ENCODE results near the gene SAT1.

The SAT1 gene

DNA sequence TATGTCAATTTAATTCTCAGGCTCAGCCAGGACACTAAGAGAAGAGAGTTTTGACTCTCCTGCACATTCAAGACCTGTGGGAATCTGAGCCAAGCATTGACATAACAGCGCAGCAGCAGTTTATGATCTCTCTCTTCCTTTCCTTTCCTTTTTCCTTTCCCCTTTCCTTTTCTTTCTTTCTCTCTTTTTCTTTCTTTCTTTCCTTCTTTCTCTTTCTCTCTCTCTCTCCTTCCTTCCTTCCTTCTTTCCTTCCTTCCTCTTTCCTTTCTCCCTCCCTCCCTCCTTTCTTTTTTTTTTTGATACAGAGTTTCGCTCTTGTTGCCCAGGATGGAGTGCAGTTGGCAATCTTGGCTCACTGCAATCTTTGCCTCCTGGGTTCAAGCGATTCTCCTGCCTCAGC lies 21.6 kb downstream of the SAT1 start:
- FAIRE-seq = no peak
- DNase-seq (ENCODE audit: low spot score) = no peak

DNA sequence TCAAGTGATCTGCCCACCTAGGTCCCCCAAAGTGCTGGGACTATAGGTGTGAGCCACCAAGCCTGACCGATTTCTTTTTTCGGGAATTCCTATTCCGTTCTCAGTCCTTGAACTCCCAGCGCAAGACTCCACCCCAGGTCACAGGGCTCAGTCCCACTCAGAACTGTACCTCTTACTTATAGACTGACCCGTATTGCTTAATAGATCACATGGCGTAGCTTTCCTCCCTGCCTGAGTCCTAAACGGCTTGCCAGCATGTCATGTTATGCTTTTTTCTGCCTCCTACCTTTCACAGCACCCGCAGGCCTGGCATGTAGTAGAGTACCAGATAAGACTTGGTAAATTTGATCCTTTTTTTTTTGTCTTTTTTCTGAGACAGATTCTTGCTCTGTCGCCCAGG lies 22.4 kb downstream of the SAT1 start:
- DNase-seq (ENCODE audit: low spot score) (no peak), FAIRE-seq (no peak)

- no peak for FAIRE-seq
Observed at GRCh38 chrX:23810279-23810678, 27.3 kb downstream of the SAT1 start.

DNA sequence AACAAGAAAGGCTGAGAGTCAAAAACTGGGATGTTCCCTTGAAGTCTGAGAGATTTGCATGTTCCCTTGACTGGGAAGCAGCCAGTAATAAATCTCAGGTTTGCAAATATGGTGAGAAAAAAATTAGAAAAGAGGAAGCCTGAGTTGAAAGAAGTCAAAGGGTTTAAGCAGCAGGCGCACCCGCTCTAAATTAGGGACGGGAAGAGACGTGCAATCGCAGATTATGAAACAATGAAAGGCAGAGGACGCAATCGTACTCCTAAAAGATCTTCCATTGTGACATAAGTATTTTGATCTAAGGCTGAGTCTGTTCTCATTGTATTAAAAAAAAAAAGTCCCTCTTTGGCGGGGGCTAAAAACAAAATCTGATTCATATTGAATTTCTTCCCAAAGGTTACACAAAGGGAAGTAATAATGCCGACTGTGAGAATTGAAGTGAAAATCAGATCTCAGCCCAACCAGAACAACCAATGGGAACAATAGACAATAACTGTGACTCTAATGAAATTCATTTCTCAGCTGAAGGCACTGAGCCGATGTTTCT lies 28.2 kb downstream of the SAT1 start:
- DNase-seq (ENCODE audit: low spot score) (no peak), FAIRE-seq (no peak)

More at GRCh38 chrX:23810279-23810678, 27.3 kb downstream of the SAT1 start:
- no peak for DNase-seq (ENCODE audit: low spot score)

GRCh38 chrX:23811656-23812055 lies 28.7 kb downstream of the SAT1 start:
- FAIRE-seq (no peak), DNase-seq (ENCODE audit: low spot score) (no peak)

DNA sequence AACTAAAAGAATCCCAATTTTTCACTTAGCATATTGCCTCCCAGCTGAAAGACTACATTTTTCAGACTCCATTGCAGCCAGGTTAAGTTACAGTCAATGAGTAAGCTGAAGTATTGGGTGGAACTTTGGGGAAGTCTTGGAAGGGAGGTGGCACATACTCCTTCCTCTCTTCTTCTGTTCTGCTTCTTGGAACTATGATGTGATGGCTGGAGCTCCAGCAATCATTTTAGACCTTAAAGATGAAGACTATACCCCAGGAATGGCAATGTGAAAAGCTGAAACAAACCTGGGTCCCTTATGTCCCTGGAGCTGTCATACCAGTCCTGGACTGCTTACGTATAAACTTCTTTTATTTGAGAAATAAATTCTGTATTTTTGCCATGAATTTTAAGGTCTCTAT lies 30.8 kb downstream of the SAT1 start:
- DNase-seq (ENCODE audit: low spot score) = no peak
- FAIRE-seq = no peak

DNA sequence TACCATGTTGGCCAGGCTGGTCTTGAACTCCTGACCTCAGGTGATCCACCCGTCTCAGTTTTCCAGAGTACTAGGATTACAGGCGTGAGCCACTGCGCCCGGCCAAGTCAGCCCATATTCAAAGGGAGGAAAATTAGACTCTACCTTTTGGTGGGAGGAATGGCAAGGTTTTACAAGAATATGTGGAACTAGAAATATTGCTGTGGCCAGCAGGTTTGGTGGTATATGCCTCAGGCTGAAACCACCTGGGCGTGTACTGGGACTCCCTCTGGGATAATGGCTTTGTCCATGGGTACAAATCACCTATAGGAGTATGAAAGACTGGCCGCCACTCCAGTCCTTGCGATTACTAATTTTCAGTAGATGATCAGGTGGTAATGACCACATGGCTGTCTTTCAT lies 32.4 kb downstream of the SAT1 start:
- no peak for FAIRE-seq
- DNase-seq (ENCODE audit: low spot score) = no peak

GRCh38 chrX:23816179-23816578 lies 33.2 kb downstream of the SAT1 start:
- FAIRE-seq = no peak
- DNase-seq (ENCODE audit: low spot score) = no peak

GRCh38 chrX:23817979-23818336 lies 35.0 kb downstream of the SAT1 start:
- no peak for DNase-seq (ENCODE audit: low spot score)
- FAIRE-seq = no peak

DNA sequence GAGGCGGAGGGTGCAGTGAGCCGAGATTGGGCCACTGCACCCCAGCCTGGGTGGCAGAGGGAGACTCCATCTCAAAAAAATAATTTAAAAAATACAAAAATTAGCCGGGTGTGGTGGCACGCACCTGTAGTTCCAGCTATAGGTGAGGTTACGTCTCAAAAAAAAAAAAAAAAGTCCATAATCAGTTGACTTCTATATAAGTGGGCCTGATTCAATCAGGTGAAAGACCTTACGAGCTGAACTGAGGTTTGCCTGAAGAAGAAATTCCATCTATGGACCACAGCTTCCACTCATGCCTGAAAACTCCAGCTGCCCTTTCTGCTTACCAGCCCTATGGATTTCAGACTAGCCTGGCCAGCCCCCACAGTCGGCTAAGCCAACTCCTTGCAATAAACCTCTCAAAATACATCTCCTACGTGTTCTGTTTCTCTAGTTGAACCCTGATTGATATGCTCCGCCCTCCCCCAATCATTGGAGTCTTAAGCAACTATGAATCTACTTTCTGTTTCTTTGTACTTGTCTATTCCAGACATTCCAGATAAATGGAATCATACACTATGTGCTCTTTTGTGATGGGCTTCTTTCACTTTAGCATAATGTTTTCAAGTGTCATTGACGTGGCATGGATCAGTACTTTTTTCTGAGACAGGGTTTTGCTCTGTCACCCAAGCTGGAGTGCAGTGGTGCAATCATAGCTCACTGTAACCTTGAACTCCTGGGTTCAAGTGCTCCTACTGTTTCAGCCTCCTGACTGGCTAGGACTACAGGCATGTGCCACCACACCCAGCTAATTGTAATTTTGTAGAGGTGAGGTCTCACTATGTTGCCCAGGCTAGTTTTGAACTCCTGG lies 36.6 kb downstream of the SAT1 start:
- DNase-seq (ENCODE audit: low spot score) = no peak
- FAIRE-seq = no peak

- no peak for FAIRE-seq
Observed at GRCh38 chrX:23820235-23820782, 37.3 kb downstream of the SAT1 start.

GRCh38 chrX:23821847-23822246 lies 38.9 kb downstream of the SAT1 start:
- DNase-seq (ENCODE audit: low spot score) = no peak
- FAIRE-seq = no peak

More at GRCh38 chrX:23820235-23820782, 37.3 kb downstream of the SAT1 start:
- DNase-seq (ENCODE audit: low spot score) = peak; percentile 3

GRCh38 chrX:23822397-23822796 lies 39.4 kb downstream of the SAT1 start:
- no peak for FAIRE-seq
- peak; percentile 2 for DNase-seq (ENCODE audit: low spot score)

- FAIRE-seq (no peak), DNase-seq (ENCODE audit: low spot score) (no peak)
Observed at GRCh38 chrX:23822841-23823240, 39.9 kb downstream of the SAT1 start.

DNA sequence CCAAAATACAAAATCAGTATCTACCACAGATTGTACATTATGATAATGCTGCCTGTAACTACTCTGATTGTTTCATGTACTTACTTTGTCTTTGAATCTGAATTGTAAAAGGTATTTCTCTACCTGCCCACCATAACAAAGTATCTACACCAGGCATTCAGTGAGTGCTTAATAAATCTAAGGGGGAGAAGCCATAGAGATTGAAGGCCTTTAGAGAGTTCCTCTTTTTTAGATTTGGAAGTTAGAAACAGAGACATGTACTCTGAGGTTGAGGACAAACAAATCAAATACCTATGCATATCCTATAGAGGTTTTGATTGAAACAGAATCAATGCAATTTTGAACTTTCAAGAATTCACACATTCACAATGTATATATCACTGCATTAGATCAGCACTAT lies 42.7 kb downstream of the SAT1 start:
- FAIRE-seq (no peak), DNase-seq (ENCODE audit: low spot score) (no peak)

GRCh38 chrX:23826216-23826615 lies 43.2 kb downstream of the SAT1 start:
- DNase-seq (ENCODE audit: low spot score) (no peak), FAIRE-seq (no peak)

DNA sequence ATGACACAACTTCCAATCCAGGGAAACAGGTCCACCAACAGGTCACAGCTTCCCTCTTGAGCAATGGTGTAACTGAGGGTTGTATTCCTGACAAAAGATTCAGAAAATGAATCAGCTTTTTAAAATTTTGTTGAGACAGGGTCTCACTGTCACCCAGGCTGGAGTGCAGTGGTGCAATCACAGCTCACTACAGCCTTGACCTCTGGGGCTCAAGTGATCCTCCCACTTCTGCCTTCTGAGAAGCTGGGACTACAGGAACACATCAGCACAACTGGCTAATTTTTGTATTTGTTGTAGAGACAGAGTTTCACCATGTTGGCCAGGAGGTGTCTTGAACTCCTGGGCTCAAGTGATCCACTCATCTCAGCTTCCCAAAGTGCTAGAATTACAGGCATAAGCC lies 43.7 kb downstream of the SAT1 start:
- DNase-seq (ENCODE audit: low spot score) (no peak), FAIRE-seq (no peak)

- DNase-seq (ENCODE audit: low spot score) = no peak
- FAIRE-seq = no peak
Observed at GRCh38 chrX:23828881-23829280, 45.9 kb downstream of the SAT1 start.

DNA sequence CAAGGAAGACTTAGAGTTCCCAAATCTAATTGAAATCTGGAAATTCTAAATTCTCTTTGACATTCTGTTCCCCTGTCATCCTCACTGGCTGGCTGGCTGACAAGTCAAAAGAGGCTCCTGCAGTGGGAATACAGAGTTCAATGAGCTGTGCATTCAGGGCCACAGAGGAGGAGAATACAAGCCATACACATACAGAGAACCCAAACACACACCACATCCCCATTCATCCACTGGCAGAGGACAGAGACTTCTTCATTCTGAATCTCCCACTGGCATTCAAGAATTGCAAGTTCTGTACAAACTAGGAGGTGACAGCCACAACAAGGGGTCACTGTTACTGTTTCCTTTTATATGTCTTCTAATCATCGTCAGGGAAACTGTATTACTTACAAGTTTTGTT lies 49.7 kb downstream of the SAT1 start:
- FAIRE-seq (no peak), DNase-seq (ENCODE audit: low spot score) (no peak)
